ENCODE measurements around the gene OTUD3. TPM values are rescaled to one million over a fixed set of nuclear protein-coding genes. Genes with fewer than 3 reads are reported as not detected.
"Not testable (repeated sequence)": the region's sequence is repeated elsewhere in the genome, so short reads cannot be mapped to it uniquely, and the experiment has no call there.

The OTUD3 gene
- total RNA-seq, 1 donor from 2014 or later = 7.4 TPM

GRCh38 chr1:19868575-19868974 is 13.6 kb upstream of the OTUD3 start:
- DNase-seq (ENCODE audit: low spot score) = not testable (repeated sequence)

- DNase-seq (ENCODE audit: low spot score) = not testable (repeated sequence)
Measured at GRCh38 chr1:19869453-19869852, 12.7 kb upstream of the OTUD3 start.

DNA sequence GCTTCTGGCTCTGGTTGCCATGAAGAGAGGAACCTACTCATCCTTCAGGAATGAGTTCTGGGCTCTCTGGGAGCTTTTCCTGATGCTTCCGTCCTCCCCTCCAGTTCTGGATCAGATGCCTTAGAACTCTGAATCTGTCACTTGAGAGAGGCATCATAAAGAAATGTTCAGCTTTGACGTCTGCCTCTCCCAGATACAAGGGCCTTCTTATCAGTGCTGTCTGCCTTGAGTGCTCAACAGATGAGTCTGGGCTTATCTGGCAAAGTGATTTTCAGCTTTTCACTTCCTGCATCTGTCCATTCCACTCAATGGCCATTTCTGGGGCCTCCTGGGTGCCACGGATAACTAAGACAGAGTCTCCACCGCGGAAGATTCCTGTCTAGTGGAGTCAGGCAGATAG is 12.3 kb upstream of the OTUD3 start:
- no peak for DNase-seq (ENCODE audit: low spot score)

- peak; percentile 57 for DNase-seq (ENCODE audit: low spot score)
Measured at GRCh38 chr1:19872190-19872589, 10.0 kb upstream of the OTUD3 start.

DNA sequence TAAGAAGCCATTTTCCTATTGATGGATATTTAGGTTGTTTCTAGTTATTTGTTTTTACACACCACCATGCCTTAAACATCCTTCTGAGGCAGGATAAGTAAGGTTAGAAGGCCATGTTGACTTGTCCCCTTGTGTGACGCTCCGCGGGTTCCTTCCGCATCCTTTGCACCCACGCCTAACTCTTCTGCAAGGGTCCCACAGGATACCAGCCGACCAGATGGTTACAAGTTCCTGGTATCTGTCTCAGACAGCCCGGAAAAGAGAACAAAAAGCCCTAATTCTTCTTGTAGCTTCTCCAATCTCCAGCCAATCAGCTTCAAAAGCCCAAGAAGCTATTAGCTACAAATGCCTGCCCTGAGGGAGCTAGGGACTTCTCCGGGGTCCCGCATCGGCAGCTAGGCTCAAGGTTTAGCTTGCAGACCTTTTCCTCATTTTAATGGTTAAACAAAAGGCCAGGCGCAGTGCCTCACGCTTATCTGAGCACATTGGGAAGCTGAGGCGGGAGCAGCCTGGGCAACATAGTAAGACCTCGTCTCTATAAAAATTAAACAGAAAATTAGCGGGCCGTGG is 4.9 kb upstream of the OTUD3 start:
- no peak for DNase-seq (ENCODE audit: low spot score)

GRCh38 chr1:19877821-19878636 is 4.2 kb upstream of the OTUD3 start:
- DNase-seq (ENCODE audit: low spot score) = no peak

GRCh38 chr1:19878637-19878985 is 3.6 kb upstream of the OTUD3 start:
- peak; percentile 19 for DNase-seq (ENCODE audit: low spot score)

- no peak for DNase-seq (ENCODE audit: low spot score)
Measured at GRCh38 chr1:19879227-19879626, 3.0 kb upstream of the OTUD3 start.

DNA sequence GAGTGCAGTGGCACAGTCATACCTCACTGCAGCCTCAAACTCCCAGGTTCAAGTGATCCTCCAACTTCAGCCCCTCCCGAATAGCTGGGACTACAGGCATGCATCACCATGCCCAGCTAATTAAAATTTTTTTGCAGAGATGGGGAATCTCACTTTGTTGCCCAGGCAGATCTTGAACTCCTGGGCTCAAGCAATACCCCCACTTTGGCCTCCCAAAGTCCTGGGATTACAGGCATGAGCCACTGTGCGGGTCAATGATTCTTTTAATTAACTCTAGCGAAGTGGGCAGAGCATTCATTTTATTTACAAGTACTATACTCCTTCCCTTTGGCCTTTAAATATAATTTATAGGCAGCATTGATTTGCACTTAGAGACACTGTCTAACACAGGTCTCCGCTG is 2.5 kb upstream of the OTUD3 start:
- no peak for DNase-seq (ENCODE audit: low spot score)

GRCh38 chr1:19880841-19881240 is 1.4 kb upstream of the OTUD3 start:
- not testable (repeated sequence) for DNase-seq (ENCODE audit: low spot score)

DNA sequence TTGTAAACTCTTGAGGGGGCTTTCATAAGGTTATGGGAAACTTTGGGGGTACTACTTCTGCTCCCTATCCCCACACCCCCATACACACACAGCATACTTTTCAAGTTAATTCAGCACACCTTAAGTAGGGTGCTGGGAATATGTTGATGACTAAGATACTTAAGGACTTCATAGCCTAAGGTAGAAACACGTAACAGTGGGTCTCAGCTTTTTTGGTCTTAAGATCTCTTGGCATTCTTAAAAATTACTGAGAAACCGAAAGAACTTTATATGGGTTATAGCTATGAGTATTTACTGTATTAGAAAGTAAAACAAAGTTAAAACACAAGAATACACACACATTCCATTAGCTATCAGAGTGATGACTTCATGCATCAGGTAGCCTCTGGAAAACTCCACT is 2.1 kb downstream of the OTUD3 start:
- no peak for DNase-seq (ENCODE audit: low spot score)

GRCh38 chr1:19885821-19886220 is 3.6 kb downstream of the OTUD3 start:
- DNase-seq (ENCODE audit: low spot score) = no peak

DNA sequence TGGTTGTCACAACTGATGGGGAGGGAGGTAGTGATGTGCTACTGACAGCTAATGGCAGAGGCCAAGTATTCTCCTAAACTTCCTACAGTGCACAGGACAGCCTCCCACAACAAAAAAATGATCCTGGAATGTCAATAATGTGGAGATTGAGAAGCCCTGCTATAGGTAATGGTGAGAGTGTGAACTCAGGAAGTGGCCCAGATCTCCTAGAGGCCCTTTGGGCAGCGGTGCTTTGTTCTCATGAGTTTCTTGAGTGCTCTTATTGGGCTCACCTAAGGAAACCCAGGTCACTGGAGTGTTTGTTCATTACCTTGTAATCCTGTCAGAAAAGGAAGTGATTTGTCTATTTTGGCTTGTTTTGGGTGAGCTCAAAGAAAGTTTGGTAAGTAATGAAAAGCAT is 5.9 kb downstream of the OTUD3 start:
- no peak for DNase-seq (ENCODE audit: low spot score)

GRCh38 chr1:19889656-19890055 is 7.5 kb downstream of the OTUD3 start:
- DNase-seq (ENCODE audit: low spot score) = no peak

GRCh38 chr1:19892129-19892528 is 9.9 kb downstream of the OTUD3 start:
- no peak for DNase-seq (ENCODE audit: low spot score)

DNA sequence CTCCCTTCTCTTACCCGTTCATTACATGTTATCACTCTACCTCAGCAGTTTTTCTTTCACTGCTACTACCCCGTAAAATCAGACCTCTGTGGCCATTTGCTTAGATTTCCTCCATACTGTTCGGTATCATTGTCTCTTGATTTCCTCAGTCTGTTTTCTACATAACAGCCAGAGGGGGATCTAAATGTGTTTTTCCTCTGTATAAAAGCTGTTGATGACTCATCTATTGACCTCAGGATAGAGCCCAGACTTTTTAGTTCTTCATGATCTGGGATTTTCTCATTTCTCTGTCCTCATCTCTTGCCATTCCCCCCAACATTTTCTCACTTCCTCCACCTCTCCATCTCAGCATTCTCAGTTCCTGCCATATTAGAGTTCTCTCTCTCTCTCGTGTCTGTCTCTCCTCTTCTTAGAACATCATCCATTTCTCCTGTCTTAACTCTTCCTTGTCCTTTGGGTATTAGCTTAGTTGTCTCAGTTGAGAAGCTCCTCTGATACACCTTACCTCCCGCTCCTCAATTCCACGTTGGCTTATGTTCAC is 10.5 kb downstream of the OTUD3 start:
- no peak for DNase-seq (ENCODE audit: low spot score)

GRCh38 chr1:19893687-19894086 is 11.5 kb downstream of the OTUD3 start:
- no peak for DNase-seq (ENCODE audit: low spot score)

- no peak for DNase-seq (ENCODE audit: low spot score)
Measured at GRCh38 chr1:19894218-19894617, 12.0 kb downstream of the OTUD3 start.

DNA sequence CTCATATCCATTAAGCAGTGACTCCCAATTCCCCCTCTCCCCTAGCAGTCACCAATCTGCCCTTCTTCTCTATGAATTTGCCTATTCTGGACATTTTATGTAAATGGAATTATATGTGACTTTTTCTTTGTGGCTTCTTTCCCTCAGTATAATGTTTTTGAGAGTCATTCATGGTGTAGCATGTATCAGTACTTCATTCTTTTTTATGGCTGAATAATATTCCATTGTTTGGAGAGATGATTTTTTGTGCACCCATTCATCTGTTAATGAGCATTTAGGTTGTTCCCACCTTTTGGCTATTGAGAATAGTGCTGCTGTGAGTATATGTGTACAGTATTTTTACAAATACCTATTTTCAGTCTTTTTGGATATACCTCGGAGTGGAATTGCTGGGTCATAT is 19.5 kb downstream of the OTUD3 start:
- no peak for DNase-seq (ENCODE audit: low spot score)

DNA sequence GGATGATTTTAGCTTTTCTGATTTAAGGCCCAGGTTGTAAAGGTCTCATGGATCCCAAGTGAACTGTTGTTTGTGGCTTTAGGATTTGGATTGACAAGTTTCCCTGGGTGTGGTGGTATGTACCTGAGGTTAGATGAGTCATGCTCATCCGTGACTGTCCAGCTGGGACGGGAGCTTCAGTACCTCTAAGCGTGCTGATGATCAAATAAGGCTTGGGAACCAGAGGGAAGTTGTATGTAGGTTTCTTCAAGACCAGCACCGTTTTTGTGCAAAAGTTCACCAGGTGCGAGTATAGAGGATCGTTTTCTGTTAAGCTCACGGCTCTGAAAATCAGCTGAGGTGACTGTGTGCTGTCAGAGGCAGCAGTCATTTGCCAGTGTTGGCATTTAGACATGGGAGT is 21.4 kb downstream of the OTUD3 start:
- DNase-seq (ENCODE audit: low spot score) = no peak

GRCh38 chr1:19907456-19907855 is 25.3 kb downstream of the OTUD3 start:
- no peak for DNase-seq (ENCODE audit: low spot score)

- DNase-seq (ENCODE audit: low spot score) = no peak
Measured at GRCh38 chr1:19909392-19909791, 27.2 kb downstream of the OTUD3 start.

GRCh38 chr1:19909971-19910370 is 27.8 kb downstream of the OTUD3 start:
- no peak for DNase-seq (ENCODE audit: low spot score)

Data from mucosa of gallbladder (tissue), 1 donor.